GM19438 (cell line): ENCODE data around the gene EXOC4.

Source experiments
- ATAC-seq: cut with Tn5 transposase; IDR thresholded peaks from one replicate; pipeline ENCODE4 v1.9.1; 2021; ENCODE audit warnings: low read depth; ENCODE audit not compliant: unreplicated experiment

Gene EXOC4

DNA sequence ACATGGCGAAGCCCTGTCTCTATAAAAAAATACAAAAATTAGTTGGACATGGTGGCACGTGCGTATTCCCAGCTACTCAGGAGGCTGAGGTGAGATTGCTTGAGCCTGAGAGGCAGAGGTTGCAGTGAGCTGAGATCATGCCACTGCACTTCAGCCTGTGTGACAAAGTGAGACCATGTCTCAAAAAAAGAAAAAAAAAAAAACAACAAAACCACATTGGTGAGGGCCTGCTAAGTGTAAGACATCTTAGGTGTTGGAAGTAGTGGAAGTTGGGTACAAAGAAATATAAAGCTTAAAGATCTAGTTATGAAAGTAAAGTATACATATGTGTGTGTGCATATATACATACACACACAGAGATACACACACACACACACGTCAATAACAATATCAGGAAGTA is 228.0 kb downstream of the EXOC4 start:
- ATAC-seq = no peak

DNA sequence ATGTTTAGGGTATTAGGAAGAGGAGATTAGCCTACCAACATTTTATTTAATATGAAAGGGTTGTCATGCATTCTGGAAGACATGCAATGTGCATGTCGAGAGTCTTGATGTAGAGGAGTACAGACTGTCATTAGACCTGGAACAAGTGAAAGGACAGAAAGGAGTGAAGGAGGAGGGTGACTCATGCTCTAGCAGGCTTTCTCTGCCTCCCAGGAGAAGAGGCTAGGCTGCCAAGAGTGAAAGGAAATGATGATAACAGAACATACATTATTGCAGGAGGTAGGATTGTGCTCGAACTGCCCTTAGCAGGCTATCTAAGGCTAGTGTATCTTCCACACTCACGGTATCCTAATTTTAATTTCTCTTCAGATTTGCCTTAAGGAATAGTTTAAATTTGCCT is 228.8 kb downstream of the EXOC4 start:
- no peak for ATAC-seq

DNA sequence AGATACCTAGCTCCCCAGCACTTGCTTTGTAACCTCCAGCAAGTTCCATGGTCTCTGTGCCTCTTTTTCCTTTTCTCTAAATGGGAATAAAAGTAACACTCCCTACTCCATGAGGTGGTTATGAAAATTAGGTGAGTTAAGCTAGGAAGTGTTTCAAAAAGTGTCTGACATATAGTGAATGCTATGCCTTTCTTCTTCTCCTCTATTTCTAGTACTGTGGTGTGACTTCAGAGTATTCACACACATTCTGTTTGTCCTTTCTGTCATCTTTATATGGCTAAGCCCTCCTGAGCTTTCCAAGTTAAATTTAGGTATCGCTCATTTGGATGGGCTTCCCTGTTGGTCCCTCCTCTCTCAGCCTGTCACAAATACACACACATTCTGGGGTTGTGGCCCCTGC is 229.7 kb downstream of the EXOC4 start:
- no peak for ATAC-seq

DNA sequence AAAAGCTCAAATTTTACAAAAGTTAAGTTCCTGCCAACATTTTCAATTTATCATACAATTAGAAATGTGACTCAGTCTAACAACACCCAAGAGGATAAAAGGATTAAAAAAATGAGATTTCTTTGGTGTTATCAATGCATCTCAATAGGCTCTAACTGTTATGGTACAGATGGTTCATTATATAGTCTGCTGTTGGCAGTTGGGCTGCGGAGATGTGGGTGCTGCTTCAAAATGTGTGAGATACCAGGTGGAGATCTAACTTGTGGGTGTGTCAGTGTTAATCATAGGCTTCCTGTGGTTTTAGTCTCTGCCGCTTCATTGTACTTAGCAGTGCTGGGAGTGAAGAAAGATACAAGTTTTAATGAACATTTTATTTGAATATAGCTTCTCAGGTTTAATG is 231.2 kb downstream of the EXOC4 start:
- ATAC-seq = no peak

DNA sequence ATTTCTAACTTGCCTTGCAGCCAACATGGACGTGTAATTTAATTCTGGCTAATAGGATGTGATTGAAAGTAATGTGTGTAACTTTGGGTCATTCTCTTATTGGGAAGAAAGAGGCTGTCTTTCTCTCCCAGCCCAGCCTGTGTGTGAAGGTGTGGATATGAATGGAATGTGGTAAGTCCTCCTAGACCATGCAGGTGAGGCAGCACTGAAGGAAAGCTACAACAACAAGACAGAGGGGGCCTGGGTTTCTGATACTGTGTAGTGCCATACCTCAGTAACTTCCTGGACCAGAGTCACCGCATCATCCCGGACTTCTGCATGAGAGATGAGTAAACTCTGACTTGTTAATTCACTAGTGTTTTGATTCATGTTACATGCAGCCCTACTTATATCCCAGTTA is 237.0 kb downstream of the EXOC4 start:
- ATAC-seq = no peak

DNA sequence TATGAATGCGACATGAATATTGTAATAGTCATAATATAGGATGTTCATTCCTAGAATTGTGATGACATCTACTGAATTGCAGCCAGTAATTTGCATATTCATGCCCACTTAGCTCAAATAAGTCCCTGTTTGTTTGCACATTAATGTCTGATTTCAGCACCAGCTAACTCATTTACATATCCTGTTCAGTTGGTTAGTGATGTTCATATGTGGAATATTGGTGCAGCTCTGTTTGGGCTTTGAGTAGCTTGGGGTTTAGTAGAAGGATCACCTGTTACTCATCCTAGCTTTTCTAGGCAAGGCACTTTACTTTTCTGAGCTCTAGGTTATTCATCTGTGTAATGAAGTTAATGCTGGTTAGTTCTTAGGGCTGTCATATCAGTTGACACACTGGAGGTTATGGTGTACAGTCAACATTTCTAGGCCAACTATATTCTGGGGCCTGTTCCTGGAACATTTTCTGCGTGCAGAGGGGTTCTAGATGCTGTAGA is 238.4 kb downstream of the EXOC4 start:
- no peak for ATAC-seq

DNA sequence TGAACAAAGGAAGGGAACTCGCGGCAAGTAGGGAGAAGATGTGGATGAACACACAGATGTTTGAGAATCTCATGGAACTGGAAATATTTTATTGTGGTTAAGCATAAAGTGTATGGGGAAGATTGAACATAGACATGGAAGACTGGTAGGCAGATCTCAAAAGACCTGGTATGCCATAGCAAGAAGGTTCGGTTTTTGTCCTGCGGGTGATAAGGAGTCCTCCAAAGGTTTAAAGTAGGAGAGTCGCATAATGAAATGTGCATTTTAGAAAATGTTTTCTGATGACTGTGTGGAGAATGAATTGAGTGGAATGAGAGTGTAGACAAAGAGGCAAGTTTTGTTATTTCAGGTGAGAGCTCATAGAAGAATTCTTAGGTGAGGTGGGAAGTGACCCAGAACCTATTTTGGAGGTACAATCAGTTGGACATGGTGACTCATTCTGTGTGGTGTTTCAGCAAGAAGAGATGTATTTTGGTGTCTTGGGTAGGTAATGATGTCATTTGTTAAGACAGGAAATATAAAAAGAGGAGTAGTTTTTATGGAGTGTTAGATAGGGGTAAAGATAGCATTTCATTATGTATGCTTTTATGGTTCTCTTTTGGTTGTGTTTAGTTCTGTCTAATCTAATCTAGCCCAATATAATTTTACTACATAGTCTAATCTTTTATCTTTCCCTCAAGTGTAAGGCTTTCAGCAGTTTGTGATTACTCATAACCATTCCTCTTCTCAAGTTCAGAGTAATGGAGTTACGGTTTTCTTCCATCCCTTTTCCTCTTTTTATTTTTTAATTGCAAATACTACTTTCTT is 239.2 kb downstream of the EXOC4 start:
- ATAC-seq = no peak

DNA sequence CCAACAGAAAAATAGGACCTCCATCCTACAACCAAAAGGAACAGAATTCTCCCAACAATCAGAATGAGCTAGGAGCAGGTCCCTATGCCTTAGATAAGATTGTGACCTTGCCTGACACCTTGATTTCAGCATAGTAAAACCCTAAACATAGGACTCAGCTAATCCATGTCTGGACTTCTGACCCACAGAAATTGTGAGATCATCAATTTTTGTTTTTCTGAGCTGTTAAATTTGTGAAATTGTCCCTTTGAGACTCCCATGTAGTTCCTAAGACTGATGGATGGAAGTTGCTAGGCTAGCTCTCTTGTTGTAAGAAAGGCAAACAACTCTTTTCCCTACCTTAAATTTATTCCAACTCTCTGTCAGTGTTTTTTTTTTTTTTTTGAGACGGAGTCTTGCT is 244.2 kb downstream of the EXOC4 start:
- ATAC-seq = no peak

DNA sequence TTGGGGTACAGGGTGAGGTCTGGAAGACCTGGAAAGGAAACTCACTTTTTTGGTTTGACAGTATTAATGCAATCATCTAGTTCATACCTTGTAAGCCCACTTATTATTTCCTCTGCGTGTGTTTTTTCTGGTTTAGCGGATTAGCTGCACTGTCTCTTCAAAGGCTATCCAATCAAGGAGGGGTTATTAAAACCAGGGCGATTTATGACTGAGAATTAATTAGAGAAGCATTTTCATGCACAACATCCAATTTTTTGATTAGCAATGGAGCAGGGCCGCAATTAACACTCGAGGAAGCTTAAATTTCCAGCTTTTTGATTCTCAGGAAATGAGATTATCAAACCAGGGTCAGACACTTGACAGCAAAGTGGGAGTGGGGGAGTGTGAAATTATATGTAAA is 248.9 kb downstream of the EXOC4 start:
- ATAC-seq = no peak

DNA sequence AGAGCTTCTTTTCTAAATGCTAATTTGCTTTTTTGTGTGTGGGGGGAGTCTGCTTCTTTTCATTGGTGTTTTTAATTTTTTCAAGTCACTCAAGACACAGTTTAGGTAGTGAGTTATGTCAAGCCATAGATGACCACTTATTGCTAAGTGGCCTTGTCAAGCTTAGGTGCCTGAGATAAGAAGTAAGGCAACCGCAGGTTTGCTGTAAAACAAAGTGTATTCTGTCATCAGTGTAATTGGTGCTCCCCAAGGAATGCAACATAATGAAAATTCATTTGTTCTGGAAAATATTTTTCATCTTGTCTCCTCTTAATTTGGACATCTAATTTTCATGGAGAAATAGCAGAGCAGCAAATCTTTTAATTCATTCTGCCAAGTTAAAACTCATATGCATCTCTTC is 249.6 kb downstream of the EXOC4 start:
- ATAC-seq = no peak

DNA sequence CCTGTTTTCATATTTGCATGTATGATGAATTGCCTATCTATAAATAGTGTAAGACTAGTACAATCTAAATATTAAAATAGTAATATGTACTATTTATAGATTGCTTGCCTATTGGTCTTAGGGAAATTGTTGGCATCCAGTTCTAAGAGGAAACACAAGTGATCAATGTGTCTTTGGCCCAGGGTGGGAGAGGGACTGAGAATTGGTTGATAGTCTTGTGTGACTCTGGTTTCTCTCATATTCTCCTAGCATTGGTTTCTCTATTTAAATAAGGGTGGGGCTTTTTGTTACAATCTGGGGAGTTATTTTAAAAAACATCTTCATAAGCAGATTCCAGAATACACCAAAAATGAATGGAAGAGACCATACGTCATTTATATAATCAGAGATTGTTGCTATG is 250.1 kb downstream of the EXOC4 start:
- no peak for ATAC-seq

DNA sequence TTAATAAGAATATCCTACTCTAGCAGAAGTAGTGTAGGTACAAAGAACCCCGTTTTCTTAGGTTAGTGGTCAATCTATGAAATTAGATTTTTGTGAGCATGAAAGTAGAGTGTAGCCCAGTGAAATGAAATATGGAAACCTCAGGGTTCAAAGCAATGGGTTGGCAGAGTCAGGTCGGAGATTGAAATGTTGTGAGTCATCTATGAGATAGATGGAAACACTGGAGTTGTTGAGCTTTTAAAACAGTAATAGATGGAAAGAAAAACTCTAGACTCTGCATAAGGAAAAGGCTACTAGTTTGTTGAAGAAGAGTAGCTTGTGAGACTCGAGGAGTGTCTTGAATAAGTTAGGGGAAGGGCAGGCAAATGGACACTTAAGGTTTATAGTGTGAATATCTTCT is 251.9 kb downstream of the EXOC4 start:
- ATAC-seq = no peak

DNA sequence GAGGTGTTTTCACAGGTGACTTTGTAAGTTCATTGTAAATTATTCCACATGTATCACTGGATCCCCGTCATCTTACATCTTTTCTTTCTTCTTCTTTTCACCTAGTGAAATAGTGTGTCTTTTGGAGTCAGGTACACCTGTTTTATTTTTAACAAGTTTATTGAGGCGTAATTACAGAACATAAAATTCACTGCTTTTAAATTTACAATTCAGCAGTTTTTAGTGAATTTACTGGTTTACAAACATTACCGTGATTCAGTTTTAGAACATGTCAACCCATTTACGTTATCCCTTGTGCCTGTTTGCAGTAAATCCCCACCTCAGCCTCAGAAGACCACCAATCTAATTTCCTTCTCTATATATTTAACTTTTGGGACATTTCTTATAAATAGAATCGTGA is 256.9 kb downstream of the EXOC4 start:
- ATAC-seq = no peak

DNA sequence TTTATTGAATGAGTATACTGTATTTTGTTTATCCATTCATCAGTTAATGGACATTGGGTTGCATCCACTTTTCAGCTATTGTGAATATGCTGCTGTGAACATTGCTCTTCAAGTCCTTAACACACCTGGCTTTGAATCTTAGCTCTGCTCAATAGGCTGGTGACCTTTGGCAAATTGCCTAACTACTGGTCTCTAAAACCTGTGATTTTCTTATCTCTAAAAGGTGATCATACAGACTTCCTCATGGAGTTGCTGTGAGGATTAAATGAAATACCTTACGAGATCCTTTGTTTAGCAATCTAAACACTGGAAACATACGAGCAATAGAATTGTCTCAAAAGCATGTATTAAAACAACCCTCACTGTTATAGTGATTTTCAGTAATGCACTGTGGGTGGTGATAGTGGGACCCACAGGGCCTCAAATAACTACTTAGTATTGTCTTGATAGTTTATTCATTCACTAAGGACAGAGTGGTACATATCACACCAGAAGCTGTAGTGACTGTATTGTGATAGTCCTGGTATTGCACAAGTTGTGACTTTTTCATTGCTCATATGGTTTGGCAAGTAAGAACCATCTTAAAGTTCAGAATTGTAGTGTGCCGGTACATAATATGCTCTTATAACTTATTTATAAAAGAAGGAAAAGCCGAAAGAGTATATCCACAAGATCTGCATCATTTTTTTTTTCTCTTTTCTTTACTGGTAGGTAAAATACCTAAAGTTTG is 257.6 kb downstream of the EXOC4 start:
- ATAC-seq = no peak

DNA sequence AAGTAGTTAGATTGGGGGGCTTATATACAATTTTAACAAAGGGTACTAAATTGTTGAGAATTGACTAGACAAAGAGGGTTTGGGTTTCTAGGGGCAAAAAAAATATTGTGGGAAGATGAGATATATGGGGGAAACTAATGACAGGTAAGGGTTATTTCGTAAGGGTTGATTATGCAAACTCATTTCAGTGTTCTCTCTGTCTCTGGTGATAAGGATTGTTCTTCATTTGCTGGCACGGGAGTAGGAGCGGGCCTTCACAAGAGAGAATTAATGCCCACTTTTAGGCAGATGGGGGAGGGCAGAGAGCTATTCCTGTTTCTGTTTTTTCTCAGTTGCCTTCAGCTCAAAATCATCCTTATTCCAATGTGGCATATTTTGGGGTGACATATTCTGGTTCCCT is 258.4 kb downstream of the EXOC4 start:
- no peak for ATAC-seq

DNA sequence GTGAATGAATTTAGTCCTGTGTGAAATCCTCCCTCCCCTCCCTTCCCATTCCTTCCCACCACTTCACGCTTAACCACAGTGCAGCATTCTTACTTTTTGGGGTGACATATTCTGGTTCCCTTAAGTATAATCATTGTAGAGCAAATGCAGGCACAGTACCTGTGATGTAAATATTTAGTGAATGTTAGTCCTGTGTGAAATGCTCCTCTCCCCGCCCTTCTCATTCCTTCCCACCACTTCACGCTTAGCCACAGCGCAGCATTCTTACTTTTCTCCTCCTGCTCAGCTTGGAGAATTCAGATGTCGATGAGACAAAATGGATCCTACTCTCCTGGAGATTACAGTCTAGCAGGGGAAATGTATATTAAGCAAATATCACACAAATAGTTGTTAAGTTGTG is 258.8 kb downstream of the EXOC4 start:
- ATAC-seq = no peak

DNA sequence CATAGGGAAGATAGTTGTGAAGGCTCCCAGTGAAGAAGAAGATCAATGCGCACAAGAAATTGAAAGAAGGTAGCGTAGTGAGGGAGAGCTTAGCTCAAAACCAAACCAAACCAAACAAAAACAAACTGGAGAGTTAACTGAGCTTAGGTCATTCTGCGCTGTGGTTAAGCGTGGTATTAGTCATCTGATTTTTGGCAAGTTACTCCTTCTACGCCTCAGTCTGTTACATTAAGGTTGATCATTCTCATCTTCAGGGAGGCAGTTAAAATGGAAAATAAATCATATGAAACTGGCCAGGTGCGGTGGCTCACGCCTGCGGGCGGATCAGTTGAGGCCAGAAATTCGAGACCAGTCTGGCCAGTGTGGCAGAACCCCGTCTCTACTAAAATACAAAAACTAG is 259.7 kb downstream of the EXOC4 start:
- no peak for ATAC-seq

DNA sequence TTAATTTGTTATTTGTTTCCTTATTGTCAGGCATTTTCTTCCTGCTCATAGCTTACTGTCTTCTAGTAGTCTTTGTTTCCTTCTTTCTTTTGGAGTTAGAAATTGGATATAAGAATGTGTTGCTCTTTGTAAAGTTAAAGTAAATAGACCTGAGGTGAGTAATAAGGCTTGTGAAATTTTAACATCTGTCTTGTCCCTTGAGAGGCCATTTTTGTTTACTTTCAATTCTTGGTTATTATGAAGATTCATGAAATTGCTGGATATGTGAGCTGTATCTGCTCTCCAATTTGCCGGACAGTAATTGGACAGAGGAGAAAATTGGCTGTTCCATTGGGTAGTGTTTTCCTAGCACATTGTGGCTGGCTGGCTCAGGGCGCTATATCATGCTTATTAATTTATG is 260.7 kb downstream of the EXOC4 start:
- no peak for ATAC-seq

DNA sequence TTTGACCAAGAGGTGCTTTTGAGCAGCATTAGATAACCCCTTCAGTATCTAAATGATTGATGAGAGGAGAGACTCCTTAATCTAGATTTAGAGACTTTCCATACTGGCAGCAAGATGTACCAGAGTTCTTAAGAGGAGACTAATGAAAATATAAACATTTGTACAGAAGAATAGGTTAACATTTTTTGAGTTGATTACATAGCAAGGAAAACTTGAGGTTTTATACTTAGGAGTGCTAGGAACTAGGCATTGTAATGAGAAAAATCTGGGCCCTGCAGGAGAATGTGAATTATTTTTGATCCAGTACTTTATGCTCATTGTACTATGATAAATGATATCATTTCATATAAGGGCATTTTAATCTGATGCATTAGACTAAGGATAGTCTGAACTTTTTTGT is 261.7 kb downstream of the EXOC4 start:
- no peak for ATAC-seq

DNA sequence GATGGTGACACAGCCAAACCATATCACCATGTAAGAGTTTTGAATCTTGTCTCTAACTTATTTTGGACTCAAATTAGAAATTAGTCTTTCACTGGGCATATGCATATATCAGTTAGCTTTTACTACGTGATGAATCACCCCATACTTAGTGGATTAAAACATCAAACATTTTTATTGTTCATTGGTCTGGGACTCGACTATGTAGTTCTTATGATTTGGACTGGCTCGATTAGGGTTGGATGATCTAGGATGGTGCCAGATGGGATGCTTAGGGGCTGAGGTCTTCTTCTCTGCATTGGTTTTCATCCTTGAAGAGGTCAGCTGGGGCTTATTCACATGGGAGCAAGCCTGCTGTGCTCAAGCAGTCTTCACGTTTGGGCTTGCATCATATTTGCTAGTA is 264.9 kb downstream of the EXOC4 start:
- ATAC-seq = no peak

DNA sequence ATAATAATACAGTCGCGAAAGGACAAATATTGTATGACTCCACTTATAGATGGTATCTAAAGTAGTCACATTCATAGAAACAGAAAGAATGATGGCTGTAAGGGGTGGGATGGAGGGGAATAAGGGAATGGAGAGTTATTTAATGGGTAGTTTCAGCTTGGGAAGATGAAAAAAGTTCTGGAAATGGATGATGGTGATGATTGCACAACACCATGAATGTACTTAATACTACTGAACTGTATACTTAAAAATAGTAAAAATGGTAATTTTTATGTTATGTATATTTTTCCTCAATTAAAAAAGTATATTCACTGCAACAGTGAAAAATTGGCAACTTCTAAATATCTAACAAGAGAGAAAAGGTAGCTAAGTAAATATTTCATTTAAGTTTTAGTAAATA is 265.8 kb downstream of the EXOC4 start:
- ATAC-seq = no peak

DNA sequence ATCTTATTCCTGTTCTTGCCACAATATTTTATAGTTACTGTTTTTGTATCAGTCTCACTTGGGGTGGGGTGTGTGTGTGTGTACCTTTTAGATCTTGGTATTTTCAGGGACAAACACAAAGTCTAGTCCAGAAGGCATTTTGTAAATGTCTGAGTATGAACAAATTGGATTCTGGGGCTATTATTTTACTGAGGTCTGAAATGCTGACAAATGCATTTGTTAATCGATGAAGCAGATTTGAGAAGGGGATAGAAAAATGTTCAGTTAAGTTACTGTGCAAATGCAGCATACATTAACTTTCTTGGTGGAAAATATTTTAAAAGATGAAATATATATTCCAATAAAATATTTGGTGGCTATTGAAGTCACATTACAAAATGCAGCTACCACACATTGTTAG is 267.4 kb downstream of the EXOC4 start:
- ATAC-seq = no peak
